Smooth muscle cell (in vitro differentiated cells): Measurements from ENCODE around the gene YIPF6. TPM values are rescaled to one million over a fixed set of nuclear protein-coding genes. Genes with fewer than 3 reads are reported as not detected.

Experiments used
- DNase-seq: peaks from one replicate; lab custom pipeline; 2025; ENCODE audit not compliant: unreplicated experiment; lab: John Stamatoyannopoulos, UW
- H2AFZ ChIP-seq: fragments of 200-600 bp; sonication (generic); 2 replicates; pipeline ENCODE4 v1.6.0; 2016; ENCODE audit warnings: antibody characterized with exemption, low read depth, mild to moderate bottlenecking
- H3F3A ChIP-seq: fragments of 200-600 bp; sonication (generic); 2 replicates; pipeline ENCODE4 v1.6.0; 2017; ENCODE audit warnings: antibody characterized with exemption, low read depth
- H3K27ac ChIP-seq: fragments of 200-600 bp; sonication (generic); 2 replicates; pipeline ENCODE4 v1.5.1; 2016; ENCODE audit warnings: low read depth, mild to moderate bottlenecking
- H3K27me3 ChIP-seq: fragments of 200-600 bp; sonication (generic); 2 replicates; pipeline ENCODE4 v1.6.1; 2016; ENCODE audit warnings: low read depth, mild to moderate bottlenecking
- H3K36me3 ChIP-seq: fragments of 200-600 bp; sonication (generic); 2 replicates; pipeline ENCODE4 v1.5.1; 2016; ENCODE audit warnings: low read depth
- H3K4me1 ChIP-seq: fragments of 200-600 bp; sonication (generic); 2 replicates; pipeline ENCODE4 v1.5.1; 2016; ENCODE audit warnings: low read depth
- H3K4me2 ChIP-seq: fragments of 200-600 bp; sonication (generic); 2 replicates; pipeline ENCODE4 v1.6.0; 2016; ENCODE audit warnings: mild to moderate bottlenecking
- H3K4me3 ChIP-seq: fragments of 200-600 bp; sonication (generic); 2 replicates; pipeline ENCODE4 v1.5.1; 2016; ENCODE audit warnings: mild to moderate bottlenecking
- H3K79me2 ChIP-seq: fragments of 200-600 bp; sonication (generic); 2 replicates; pipeline ENCODE4 v1.6.0; 2016; ENCODE audit warnings: low read depth, mild to moderate bottlenecking
- H3K9ac ChIP-seq: fragments of 200-600 bp; sonication (generic); 2 replicates; pipeline ENCODE4 v1.6.0; 2016; ENCODE audit warnings: low read depth
- H3K9me3 ChIP-seq: fragments of 200-600 bp; sonication (generic); replicated peaks from 2 replicates; pipeline ENCODE4 v1.5.1; 2016; ENCODE audit warnings: low read depth
- H4K20me1 ChIP-seq: fragments of 200-600 bp; sonication (generic); 2 replicates; pipeline ENCODE4 v1.6.0; 2016; ENCODE audit warnings: low read depth
- WGBS: methylation state at CpG from one replicate; pipeline ENCODE4 v1.1.7; 2016; ENCODE audit warnings: low lambda C conversion rate; 5-methylcytosine and 5-hydroxymethylcytosine counted together
- polyA plus RNA-seq: library from polyadenylated mRNA; unstranded; fragments of >200 nt; fragmentation: Nextera tagmentation; extraction: Ambion mirVana; gene quantifications from 2 replicates; pipeline ENCODE4 v1.2.1, GENCODE V29; 2016
- total RNA-seq: library from RNA; depleted of rRNA; stranded (reverse); fragments of >200 nt; gene quantifications from 2 replicates; pipeline ENCODE4 v1.2.3, GENCODE V29; 2014
- TF ChIP-seq, protein P1 (sequence below): fragments of 200-600 bp; sonication (generic); IDR thresholded peaks from 2 replicates; pipeline ENCODE4 v1.5.1; 2017; ENCODE audit warnings: borderline replicate concordance, mild to moderate bottlenecking, antibody characterized with exemption; ENCODE audit not compliant: insufficient read depth, poor library complexity, severe bottlenecking

Gene YIPF6
- total and polyA plus RNA-seq, 2 experiments from 2014 or later: 32.6 to 36.0 TPM

DNA sequence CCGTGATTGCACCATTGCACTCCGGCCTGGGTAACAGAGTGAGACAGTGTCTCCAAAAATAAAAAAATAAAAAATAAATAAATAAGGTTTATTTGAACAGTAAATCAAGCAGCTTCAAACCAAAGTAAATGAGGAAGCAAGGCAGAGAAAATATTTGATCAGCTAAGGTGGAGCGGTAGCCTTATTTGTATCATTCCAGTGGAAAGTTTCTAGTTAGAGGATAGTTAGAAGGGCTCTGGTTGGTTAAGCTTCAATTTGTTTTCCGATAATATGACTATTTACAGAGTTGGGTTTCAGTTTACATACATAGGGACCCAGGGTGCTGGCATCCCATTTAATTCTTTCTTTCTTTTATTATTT lies 43.7 kb upstream of the YIPF6 start:
- Histone ChIP-seq H3K27ac (no peak overlapping the region), H3F3A (no peaks in the 10 kb centered on the region), H3K9ac (no peak overlapping the region), H3K36me3 (no peaks in the 10 kb centered on the region), H2AFZ (no peak overlapping the region), H3K4me1 (no peaks in the 10 kb centered on the region), H4K20me1 (no peaks in the 10 kb centered on the region), H3K79me2 (no peaks in the 10 kb centered on the region), H3K4me2 (no peak overlapping the region), H3K4me3 (no peak overlapping the region), H3K9me3 (no peaks in the 10 kb centered on the region), H3K27me3 (no peaks in the 10 kb centered on the region)
- DNase-seq: no peak
- 92% methylated on average over 4 of the region's 4 CpGs for WGBS
- TF ChIP-seq, protein P1, sequence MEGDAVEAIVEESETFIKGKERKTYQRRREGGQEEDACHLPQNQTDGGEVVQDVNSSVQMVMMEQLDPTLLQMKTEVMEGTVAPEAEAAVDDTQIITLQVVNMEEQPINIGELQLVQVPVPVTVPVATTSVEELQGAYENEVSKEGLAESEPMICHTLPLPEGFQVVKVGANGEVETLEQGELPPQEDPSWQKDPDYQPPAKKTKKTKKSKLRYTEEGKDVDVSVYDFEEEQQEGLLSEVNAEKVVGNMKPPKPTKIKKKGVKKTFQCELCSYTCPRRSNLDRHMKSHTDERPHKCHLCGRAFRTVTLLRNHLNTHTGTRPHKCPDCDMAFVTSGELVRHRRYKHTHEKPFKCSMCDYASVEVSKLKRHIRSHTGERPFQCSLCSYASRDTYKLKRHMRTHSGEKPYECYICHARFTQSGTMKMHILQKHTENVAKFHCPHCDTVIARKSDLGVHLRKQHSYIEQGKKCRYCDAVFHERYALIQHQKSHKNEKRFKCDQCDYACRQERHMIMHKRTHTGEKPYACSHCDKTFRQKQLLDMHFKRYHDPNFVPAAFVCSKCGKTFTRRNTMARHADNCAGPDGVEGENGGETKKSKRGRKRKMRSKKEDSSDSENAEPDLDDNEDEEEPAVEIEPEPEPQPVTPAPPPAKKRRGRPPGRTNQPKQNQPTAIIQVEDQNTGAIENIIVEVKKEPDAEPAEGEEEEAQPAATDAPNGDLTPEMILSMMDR: no peak

DNA sequence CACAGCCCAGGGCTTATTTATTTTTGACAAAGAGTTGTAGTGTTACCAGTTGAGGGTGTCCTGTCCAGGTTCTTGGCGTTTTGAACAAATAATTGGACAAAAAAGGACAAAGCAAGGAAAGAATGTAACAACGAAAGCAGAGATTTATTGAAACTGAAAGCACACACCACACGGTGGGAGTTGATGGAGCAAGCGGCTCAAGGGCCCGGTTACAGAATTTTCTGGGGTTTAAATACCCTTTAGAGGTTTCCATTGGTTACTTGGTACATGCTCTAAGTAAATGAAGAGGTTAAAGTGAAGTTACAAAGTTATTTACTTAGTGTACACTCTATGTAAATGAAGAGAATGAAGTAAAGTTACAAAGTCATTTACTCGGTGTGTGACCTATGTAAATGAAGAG lies 37.8 kb upstream of the YIPF6 start:
- no peak for DNase-seq

DNA sequence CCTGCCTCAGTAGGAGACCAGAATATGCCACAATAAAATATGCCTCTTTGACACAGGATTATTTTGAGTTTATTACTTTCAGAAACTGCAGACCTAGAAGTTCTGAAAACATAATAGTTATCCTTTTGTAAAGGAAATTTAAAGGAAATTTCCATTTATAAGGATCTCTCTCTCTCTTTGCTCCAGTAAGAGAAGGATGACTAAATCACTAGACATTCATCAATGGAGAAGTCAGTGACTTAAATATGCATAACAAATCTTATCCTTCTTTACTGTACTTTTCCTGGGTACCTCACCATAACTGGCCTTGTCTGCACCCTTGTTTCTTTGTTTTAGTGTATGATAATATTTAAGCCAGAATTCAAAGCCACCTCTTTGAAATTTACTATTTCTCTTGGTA lies 37.3 kb upstream of the YIPF6 start:
- no peak for DNase-seq
- no peaks in the 10 kb centered on the region for H3K36me3 ChIP-seq
- H3K9ac ChIP-seq: no peak overlapping the region
- no peak overlapping the region for H3K27ac ChIP-seq
- H3K4me3 ChIP-seq: no peak overlapping the region
- no peaks in the 10 kb centered on the region for H3K4me1 ChIP-seq
- no peaks in the 10 kb centered on the region for H3K27me3 ChIP-seq
- no peak overlapping the region for H3K4me2 ChIP-seq
- H3K79me2 ChIP-seq: no peaks in the 10 kb centered on the region
- H2AFZ ChIP-seq: no peak overlapping the region
- H3F3A ChIP-seq: no peaks in the 10 kb centered on the region
- TF ChIP-seq, protein P1: no peak
- H4K20me1 ChIP-seq: no peaks in the 10 kb centered on the region
- H3K9me3 ChIP-seq: no peaks in the 10 kb centered on the region

More for the DNA sequence above, 37.8 kb upstream of the YIPF6 start:
- Histone ChIP-seq H2AFZ (no peak overlapping the region), H3K27me3 (no peaks in the 10 kb centered on the region), H3K79me2 (no peaks in the 10 kb centered on the region), H3K9ac (no peak overlapping the region), H3K9me3 (no peaks in the 10 kb centered on the region), H3K4me3 (no peak overlapping the region), H3K4me1 (no peaks in the 10 kb centered on the region), H3K4me2 (no peak overlapping the region), H3K36me3 (no peaks in the 10 kb centered on the region), H3F3A (no peaks in the 10 kb centered on the region), H3K27ac (no peak overlapping the region), H4K20me1 (no peaks in the 10 kb centered on the region)
- 75% methylated on average over 6 of the region's 6 CpGs for WGBS
- TF ChIP-seq, protein P1: no peak

DNA sequence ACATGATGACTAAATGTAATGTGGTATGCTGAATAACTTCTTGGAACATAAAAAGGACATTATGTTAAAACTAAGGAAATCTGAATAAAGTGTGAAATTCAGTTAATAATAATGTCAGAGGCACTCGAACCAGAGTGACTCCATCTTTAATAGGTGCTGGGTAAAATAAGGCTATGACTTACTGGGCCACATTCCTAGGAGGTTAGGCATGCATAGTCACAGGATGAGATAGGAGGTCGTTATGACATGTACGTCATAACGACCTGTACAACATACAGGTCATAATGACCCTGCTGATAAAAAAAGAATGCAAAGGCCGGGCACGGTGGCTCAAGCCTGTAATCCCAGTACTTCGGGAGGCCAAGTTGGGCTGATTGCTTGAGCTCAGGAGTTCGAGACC lies 36.7 kb upstream of the YIPF6 start:
- TF ChIP-seq, protein P1: no peak
- no peak for DNase-seq
- H3K36me3 ChIP-seq: no peaks in the 10 kb centered on the region
- H3K4me3 ChIP-seq: no peak overlapping the region
- no peaks in the 10 kb centered on the region for H3K27me3 ChIP-seq
- H3F3A ChIP-seq: no peaks in the 10 kb centered on the region
- no peaks in the 10 kb centered on the region for H4K20me1 ChIP-seq
- H3K4me1 ChIP-seq: no peaks in the 10 kb centered on the region
- no peak overlapping the region for H3K27ac ChIP-seq
- H3K9ac ChIP-seq: no peak overlapping the region
- H3K79me2 ChIP-seq: no peaks in the 10 kb centered on the region
- H2AFZ ChIP-seq: no peak overlapping the region
- H3K9me3 ChIP-seq: no peaks in the 10 kb centered on the region
- 57% methylated on average over 8 of the region's 8 CpGs for WGBS
- no peak overlapping the region for H3K4me2 ChIP-seq
